Measurements from ENCODE around the gene DRAXIN. TPM values are rescaled to one million over a fixed set of nuclear protein-coding genes. Genes with fewer than 3 reads are reported as not detected.

DRAXIN gene
- total RNA-seq, 2 experiments from 2014 or later = 0.15 to 0.19 TPM

- Histone ChIP-seq H3K4me1 (ENCODE audit: insufficient read depth, low read length, poor library complexity, severe bottlenecking) (peaks cover 17% of the 10 kb centered on the region), H3K4me2 (ENCODE audit: low read length) (no peak overlapping the region), H3K9me3 (ENCODE audit: low read length) (no peaks in the 10 kb centered on the region), H3K4me3 (ENCODE audit: low read depth, low read length, poor library complexity, severe bottlenecking) (no peak overlapping the region), H3K79me2 (ENCODE audit: insufficient read depth, low read depth, low read length) (no peaks in the 10 kb centered on the region; the same call in 1 of the 2 replicates), H3K27ac (ENCODE audit: low read depth, low read length, poor library complexity, severe bottlenecking) (no peak overlapping the region), H3K9me2 (ENCODE audit: insufficient read depth, low read length) (no peaks in the 10 kb centered on the region), H3K36me3 (ENCODE audit: insufficient read depth, low read length) (no peaks in the 10 kb centered on the region), H2AFZ (ENCODE audit: low read length) (no peak overlapping the region), H4K20me1 (ENCODE audit: insufficient read depth, low read length) (no peaks in the 10 kb centered on the region)
- no peak for TF ChIP-seq CTCF (conservative IDR thresholded peaks at IDR 0.05; ENCODE audit: low read length)
- TF ChIP-seq EZH2phosphoT487 (IDR thresholded peaks at IDR 0.05; ENCODE audit: borderline replicate concordance, low read depth, low read length) = no peak
- no peak for DNase-seq (ENCODE audit: low spot score)
- POLR2A ChIA-PET = interaction anchor here (0.5 kb wide), 1 partner anchor 1296 kb away, joined by 3 read pairs; no protein-coding TSS in a partner anchor
- intact Hi-C loops (cut with micrococcal nuclease; ENCODE audit: unreplicated experiment) = loop anchor here (10.0 kb wide), 1 partner anchor 246 kb away; the partner anchor contains the start of gene MFN2
- CTCF ChIA-PET (ENCODE audit: unreplicated experiment) = no interaction called here
- no TSS peak for BruUV-seq (replicated peaks)
Observed at GRCh38 chr1:11738783-11739182, 47.3 kb downstream of the DRAXIN start.

- DNase-seq (ENCODE audit: low spot score) = no peak
Observed at GRCh38 chr1:11740258-11741192, 49.0 kb downstream of the DRAXIN start.

More at GRCh38 chr1:11740258-11741192, 49.0 kb downstream of the DRAXIN start:
- CTCF ChIA-PET (ENCODE audit: unreplicated experiment) = no interaction called here
- Histone ChIP-seq H3K36me3 (ENCODE audit: insufficient read depth, low read length) (no peaks in the 10 kb centered on the region), H3K79me2 (ENCODE audit: insufficient read depth, low read depth, low read length) (no peaks in the 10 kb centered on the region; the same call in 1 of the 2 replicates), H4K20me1 (ENCODE audit: insufficient read depth, low read length) (no peaks in the 10 kb centered on the region), H3K9me2 (ENCODE audit: insufficient read depth, low read length) (no peaks in the 10 kb centered on the region), H3K4me2 (ENCODE audit: low read length) (no peak overlapping the region), H3K9me3 (ENCODE audit: low read length) (no peaks in the 10 kb centered on the region), H2AFZ (ENCODE audit: low read length) (no peak overlapping the region), H3K4me1 (ENCODE audit: insufficient read depth, low read length, poor library complexity, severe bottlenecking) (peaks cover 14% of the 10 kb centered on the region), H3K27ac (ENCODE audit: low read depth, low read length, poor library complexity, severe bottlenecking) (no peak overlapping the region), H3K4me3 (ENCODE audit: low read depth, low read length, poor library complexity, severe bottlenecking) (no peak overlapping the region)
- intact Hi-C loops (cut with micrococcal nuclease; ENCODE audit: unreplicated experiment) = no loop called here
- POLR2A ChIA-PET = no interaction called here
- no peak for TF ChIP-seq EZH2phosphoT487 (IDR thresholded peaks at IDR 0.05; ENCODE audit: borderline replicate concordance, low read depth, low read length)
- no peak for TF ChIP-seq CTCF (conservative IDR thresholded peaks at IDR 0.05; ENCODE audit: low read length)
- BruUV-seq (replicated peaks) = no TSS peak

Measured in OCI-LY7 (cell line).